Brain microvascular endothelial cell (primary cell): ENCODE results near the gene NIPAL4.

Experiments
- DNase-seq: peaks from one replicate; pipeline ENCODE4 v3.0.0-alpha.2; 2020
- H3K27ac ChIP-seq: fragments of 250-450 bp; sonication (Bioruptor Pico); 2 replicates; pipeline ENCODE4 v1.5.1; 2020; ENCODE audit warnings: mild to moderate bottlenecking, moderate library complexity
- H3K27me3 ChIP-seq: fragments of 250-450 bp; sonication (Bioruptor Pico); replicated peaks from 2 replicates; pipeline ENCODE4 v1.5.1; 2020; ENCODE audit warnings: mild to moderate bottlenecking
- H3K36me3 ChIP-seq: fragments of 250-450 bp; sonication (Bioruptor Pico); replicated peaks from 2 replicates; pipeline ENCODE4 v1.5.1; 2020; ENCODE audit warnings: mild to moderate bottlenecking
- H3K4me3 ChIP-seq: 2 replicates; pipeline ENCODE4 v1.5.1; 2011; ENCODE audit warnings: low read depth, mild to moderate bottlenecking, control low read depth, low read length, moderate library complexity
- in situ Hi-C: cut with HindIII; loops from 2 replicates; pipeline ENCODE4 v1.10.0; 2017; ENCODE audit warnings: low sequenced_read_pairs, low pct_ligation_motif_present
- TF ChIP-seq, protein P1 (sequence below): IDR thresholded peaks from 2 replicates; pipeline ENCODE4 v1.5.1; 2011; ENCODE audit warnings: low read depth, mild to moderate bottlenecking, moderate library complexity, low read length, control low read depth, inconsistent platforms; ENCODE audit errors: missing control alignments

The NIPAL4 gene

DNA sequence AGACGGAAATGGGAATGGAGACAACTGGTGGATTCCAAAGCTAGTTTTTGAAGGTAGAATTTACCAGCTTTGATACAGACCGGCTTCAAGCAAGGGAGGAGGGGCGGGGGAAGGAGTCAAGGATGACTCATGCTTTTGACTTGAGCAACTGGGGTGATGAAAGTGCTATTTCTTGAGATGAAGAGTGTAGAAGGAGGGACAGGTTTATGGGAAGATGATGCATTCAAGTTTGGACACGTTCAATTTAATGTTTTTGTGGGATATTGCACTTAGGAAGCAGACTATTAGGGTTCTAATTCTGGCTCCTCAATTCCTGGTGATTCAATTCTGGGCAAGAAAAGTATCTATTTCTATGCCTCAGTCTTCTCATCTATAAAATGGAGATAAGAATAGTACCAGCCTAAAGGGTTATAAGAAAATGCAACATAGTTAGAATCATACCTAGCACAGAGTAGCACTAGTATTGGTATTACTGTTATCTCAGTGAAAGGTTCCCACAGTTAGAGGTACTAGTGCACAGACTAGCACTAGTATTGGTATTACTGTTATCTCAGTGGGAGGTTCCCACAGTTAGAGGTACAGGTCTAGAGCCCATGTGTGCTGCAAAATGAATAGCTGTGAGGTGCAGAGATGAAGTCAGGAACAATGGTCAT is 4.6 kb downstream of the NIPAL4 start:
- in situ Hi-C loops: no loop called here
- H3K4me3 ChIP-seq: no peak overlapping the region
- DNase-seq: peak; percentile 85
- peak overlapping the region; percentile 39 for H3K27ac ChIP-seq
- TF ChIP-seq, protein P1, sequence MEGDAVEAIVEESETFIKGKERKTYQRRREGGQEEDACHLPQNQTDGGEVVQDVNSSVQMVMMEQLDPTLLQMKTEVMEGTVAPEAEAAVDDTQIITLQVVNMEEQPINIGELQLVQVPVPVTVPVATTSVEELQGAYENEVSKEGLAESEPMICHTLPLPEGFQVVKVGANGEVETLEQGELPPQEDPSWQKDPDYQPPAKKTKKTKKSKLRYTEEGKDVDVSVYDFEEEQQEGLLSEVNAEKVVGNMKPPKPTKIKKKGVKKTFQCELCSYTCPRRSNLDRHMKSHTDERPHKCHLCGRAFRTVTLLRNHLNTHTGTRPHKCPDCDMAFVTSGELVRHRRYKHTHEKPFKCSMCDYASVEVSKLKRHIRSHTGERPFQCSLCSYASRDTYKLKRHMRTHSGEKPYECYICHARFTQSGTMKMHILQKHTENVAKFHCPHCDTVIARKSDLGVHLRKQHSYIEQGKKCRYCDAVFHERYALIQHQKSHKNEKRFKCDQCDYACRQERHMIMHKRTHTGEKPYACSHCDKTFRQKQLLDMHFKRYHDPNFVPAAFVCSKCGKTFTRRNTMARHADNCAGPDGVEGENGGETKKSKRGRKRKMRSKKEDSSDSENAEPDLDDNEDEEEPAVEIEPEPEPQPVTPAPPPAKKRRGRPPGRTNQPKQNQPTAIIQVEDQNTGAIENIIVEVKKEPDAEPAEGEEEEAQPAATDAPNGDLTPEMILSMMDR: no peak
- no peaks in the 10 kb centered on the region for H3K27me3 ChIP-seq
- H3K36me3 ChIP-seq: no peaks in the 10 kb centered on the region

DNA sequence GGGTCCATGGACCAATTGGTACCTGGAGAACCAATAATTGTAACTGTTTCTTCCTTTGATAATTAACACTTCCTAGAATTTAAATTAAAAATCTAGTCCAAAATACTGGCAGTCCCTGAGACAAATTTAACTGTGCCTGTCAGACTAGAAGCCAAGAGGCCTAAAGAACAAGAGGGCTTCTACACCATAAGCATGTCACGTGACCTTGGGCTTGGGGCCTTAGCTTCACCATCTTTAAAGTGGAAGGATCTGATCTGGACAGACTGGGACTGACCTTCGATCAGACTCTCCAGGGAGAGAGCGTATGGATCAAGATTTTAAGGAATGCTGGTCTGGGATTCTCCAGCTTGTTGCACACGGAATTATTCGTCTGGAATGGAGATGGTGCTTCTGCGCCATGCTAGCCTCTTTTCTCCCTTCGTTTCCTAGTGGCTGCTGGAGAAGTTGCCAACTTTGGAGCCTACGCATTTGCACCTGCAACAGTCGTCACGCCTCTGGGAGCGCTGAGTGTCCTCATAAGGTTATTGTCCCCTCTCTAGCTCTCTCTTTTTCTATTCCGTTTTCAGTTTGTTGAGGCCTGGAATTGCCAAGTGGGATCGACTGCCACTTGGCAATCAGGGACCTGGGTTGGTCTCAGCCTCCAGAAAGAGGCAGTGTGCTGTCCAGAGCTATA is 8.4 kb downstream of the NIPAL4 start:
- no peak overlapping the region for H3K27ac ChIP-seq
- no peak overlapping the region for H3K4me3 ChIP-seq
- DNase-seq: no peak
- peaks cover 6% of the 10 kb centered on the region for H3K36me3 ChIP-seq
- H3K27me3 ChIP-seq: no peaks in the 10 kb centered on the region
- in situ Hi-C loops: no loop called here
- TF ChIP-seq, protein P1: no peak

DNA sequence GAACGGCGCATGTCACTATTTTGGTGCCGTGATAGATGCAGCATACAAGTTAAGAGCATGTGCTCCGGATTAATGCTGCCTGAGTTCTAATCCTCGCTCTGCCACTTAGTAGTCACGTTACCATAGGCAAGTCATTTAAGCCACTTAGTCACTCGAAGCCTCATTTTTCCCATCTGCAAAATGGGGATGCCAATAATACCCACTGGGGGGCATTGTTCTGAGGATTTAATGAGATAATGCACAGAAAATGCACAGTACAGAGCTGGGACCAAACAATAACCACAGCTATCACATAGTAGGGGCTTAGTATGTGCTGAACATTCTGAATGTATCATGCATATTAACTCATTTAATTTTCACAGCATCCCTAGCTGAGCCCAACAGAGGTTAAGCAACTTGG is 9.1 kb downstream of the NIPAL4 start:
- in situ Hi-C loops: no loop called here
- H3K27ac ChIP-seq: no peak overlapping the region
- DNase-seq: no peak
- no peaks in the 10 kb centered on the region for H3K27me3 ChIP-seq
- H3K4me3 ChIP-seq: no peak overlapping the region
- TF ChIP-seq, protein P1: no peak
- H3K36me3 ChIP-seq: peaks cover 6% of the 10 kb centered on the region

DNA sequence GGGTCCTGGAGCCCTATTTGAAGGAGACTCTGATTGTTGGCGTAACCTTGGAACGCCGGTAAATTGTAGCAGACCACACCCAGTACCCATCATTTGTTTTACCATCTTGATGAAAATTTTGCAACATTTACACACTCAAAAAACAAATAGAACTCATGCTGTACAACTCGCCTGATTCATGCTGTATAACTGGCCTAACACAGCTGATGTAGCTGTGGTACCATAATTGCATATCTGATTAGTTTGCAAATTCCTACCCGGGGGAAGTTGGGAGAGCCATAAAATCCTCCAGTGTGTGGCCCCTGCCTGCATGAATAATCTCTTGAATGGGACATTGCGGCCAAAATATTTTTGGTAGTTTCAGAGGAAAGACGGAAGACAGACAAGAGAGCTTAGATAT is 9.7 kb downstream of the NIPAL4 start:
- no peaks in the 10 kb centered on the region for H3K27me3 ChIP-seq
- H3K27ac ChIP-seq: no peak overlapping the region
- no peak overlapping the region for H3K4me3 ChIP-seq
- DNase-seq: no peak
- TF ChIP-seq, protein P1: no peak
- in situ Hi-C loops: no loop called here
- peaks cover 10% of the 10 kb centered on the region for H3K36me3 ChIP-seq

DNA sequence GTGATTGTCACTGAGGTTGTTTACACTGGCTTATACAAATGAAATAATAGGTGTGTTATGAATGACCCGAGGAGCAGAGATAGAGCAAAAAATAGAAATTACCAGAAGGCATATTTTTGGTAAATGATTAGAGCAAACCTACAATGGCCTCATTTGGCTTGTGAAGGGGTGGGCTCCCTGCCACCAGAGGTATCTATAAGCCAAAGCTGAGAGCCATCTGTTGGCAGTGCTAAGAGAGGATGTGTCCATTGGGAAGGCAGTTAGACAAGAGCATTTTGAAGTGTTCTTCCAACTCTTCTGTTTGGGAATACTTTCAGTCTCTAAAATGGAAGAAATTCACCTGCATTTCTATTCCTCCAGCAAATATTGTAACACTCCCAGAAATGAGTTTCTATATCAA is 10.6 kb downstream of the NIPAL4 start:
- in situ Hi-C loops: no loop called here
- Histone ChIP-seq H3K27me3 (no peaks in the 10 kb centered on the region), H3K36me3 (peaks cover 19% of the 10 kb centered on the region), H3K4me3 (no peak overlapping the region), H3K27ac (no peak overlapping the region)
- TF ChIP-seq, protein P1: no peak
- DNase-seq: no peak
